AG04449 (cell line): Measurements from ENCODE around the gene RHOG.
A peak's percentile ranks its signal among the peaks of the same experiment; 100 is the strongest.

Experiments used
- CTCF ChIA-PET: fragments of 350-600 bp; formaldehyde crosslinking; extraction: SDS; loops from one replicate; lab custom pipeline; 2021; ENCODE audit warnings: antibody characterized with exemption; lab: Yijun Ruan, JAX
- POLR2A ChIA-PET: fragments of 400-600, 350-600 bp; formaldehyde crosslinking; extraction: SDS; loops from one replicate; lab custom pipeline; 2020; ENCODE audit warnings: antibody characterized with exemption, inconsistent platforms; lab: Yijun Ruan, JAX
- DNase-seq: peaks from one replicate; pipeline ENCODE4 v3.0.0-alpha.2; 2010; ENCODE audit warnings: low read depth, low spot score
- H3K4me3 ChIP-seq: 2 replicates; pipeline ENCODE4 v1.5.1; 2011; ENCODE audit warnings: low read depth, mild to moderate bottlenecking, control low read depth, low read length
- CTCF ChIP-seq: IDR thresholded peaks from one replicate; pipeline ENCODE4 v1.5.1; 2011; ENCODE audit warnings: mild to moderate bottlenecking, moderate library complexity, low read length, control low read depth, inconsistent platforms; ENCODE audit not compliant: insufficient read depth; ENCODE audit errors: missing control alignments

Gene RHOG

GRCh38 chr11:3840870-3841425 is at the start of gene RHOG:
RHOG (minus strand) TSS chr11:3840959; CDS start chr11:3828138, 12,821 bp downstream.
- ChIA-PET POLR2A (interaction anchor here (0.7 to 1.9 kb wide), 3 partner anchors 14 to 22 kb away, joined by 3 to 10 read pairs (median 5); partner anchors contain the start of gene STIM1), CTCF (interaction anchor here (0.9 to 27.1 kb wide), 26 partner anchors 3 to 387 kb away, joined by 3 to 1868 read pairs (median 4); partner anchors contain the start of genes PGAP2, RHOG and STIM1)
- no peak for TF ChIP-seq CTCF
- DNase-seq, result no peak
- peak within 1 kb of the TSS; percentile 73 for H3K4me3 ChIP-seq

GRCh38 chr11:3890014-3890413 is 49.3 kb upstream of the RHOG start:
- DNase-seq, result no peak
- ChIA-PET POLR2A (no interaction called here), CTCF (interaction anchor here (0.6 to 1.9 kb wide), 4 partner anchors 35 to 183 kb away, joined by 3 to 5 read pairs (median 3); partner anchors contain the start of gene STIM1)
- no peak for TF ChIP-seq CTCF
- no peak overlapping the region for H3K4me3 ChIP-seq

- ChIA-PET CTCF (interaction anchor here (0.9 to 1.6 kb wide), 2 partner anchors 34 to 40 kb away, joined by 3 to 6 read pairs; partner anchors contain the start of gene STIM1), POLR2A (no interaction called here)
- no peak overlapping the region for H3K4me3 ChIP-seq
- TF ChIP-seq CTCF, result no peak
- DNase-seq, result no peak
Observed at GRCh38 chr11:3888876-3889275, 48.1 kb upstream of the RHOG start.

GRCh38 chr11:3886985-3887384 is 46.2 kb upstream of the RHOG start:
- H3K4me3 ChIP-seq, result no peak overlapping the region
- POLR2A ChIA-PET, result no interaction called here
- CTCF ChIA-PET, result interaction anchor here (0.6 kb wide), 1 partner anchor 15 kb away, joined by 3 read pairs; no protein-coding TSS in a partner anchor
- no peak for DNase-seq
- no peak for TF ChIP-seq CTCF

GRCh38 chr11:3885855-3886254 is 45.1 kb upstream of the RHOG start:
- DNase-seq, result no peak
- ChIA-PET CTCF (interaction anchor here (0.9 to 1.0 kb wide), 2 partner anchors 8 to 31 kb away, joined by 3 to 4 read pairs; no protein-coding TSS in a partner anchor), POLR2A (no interaction called here)
- no peak for TF ChIP-seq CTCF
- no peak overlapping the region for H3K4me3 ChIP-seq

GRCh38 chr11:3882655-3883054 is 41.9 kb upstream of the RHOG start:
- CTCF ChIA-PET, result interaction anchor here (1.0 to 1.9 kb wide), 2 partner anchors 15 to 27 kb away, joined by 3 to 7 read pairs; partner anchors contain the start of gene STIM1
- POLR2A ChIA-PET, result no interaction called here

More at GRCh38 chr11:3882655-3883054, 41.9 kb upstream of the RHOG start:
- H3K4me3 ChIP-seq, result no peak overlapping the region
- DNase-seq, result no peak
- no peak for TF ChIP-seq CTCF
